NAMALWA (cell line): ENCODE results near the gene FNBP1.
A peak's percentile ranks its signal among the peaks of the same experiment; 100 is the strongest.

Source experiments
- DNase-seq: peaks from one replicate; pipeline ENCODE4 v3.0.0-alpha.2; 2015; ENCODE audit warnings: low spot score

FNBP1 gene

DNA sequence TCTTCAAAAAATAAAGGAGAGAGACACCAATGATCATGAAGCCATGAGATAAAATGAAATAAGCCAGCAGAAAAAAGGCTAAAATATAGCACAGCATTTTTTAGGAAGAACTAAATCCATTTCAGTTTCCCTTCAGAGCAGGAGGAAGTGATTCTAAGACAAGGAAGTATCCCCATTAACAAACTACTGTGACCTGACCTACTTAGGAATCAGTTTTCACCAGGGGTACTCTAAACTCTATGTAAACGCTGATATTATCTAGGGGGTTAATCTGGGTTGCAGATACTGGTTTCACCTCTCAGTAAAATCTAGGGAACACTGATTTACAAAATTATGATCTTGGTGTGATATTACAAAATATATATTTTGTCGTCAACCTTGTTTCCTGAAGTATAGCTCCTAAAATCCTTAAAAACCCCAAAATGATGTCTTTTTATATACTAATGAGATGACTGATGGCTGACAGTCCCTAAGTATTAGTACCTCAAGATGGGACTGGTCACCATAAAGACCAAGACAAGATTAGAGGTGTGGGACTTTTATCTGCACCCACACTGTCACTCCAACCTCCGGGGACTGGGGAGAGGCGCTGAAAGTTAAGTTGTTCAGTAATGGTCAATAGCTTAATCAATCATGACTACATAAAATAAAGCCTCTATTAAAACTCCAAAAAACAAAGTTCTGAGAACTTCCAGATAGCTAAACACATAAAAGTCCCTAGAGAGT, 2.9 kb upstream of the FNBP1 start:
- DNase-seq: peak; percentile 1

DNA sequence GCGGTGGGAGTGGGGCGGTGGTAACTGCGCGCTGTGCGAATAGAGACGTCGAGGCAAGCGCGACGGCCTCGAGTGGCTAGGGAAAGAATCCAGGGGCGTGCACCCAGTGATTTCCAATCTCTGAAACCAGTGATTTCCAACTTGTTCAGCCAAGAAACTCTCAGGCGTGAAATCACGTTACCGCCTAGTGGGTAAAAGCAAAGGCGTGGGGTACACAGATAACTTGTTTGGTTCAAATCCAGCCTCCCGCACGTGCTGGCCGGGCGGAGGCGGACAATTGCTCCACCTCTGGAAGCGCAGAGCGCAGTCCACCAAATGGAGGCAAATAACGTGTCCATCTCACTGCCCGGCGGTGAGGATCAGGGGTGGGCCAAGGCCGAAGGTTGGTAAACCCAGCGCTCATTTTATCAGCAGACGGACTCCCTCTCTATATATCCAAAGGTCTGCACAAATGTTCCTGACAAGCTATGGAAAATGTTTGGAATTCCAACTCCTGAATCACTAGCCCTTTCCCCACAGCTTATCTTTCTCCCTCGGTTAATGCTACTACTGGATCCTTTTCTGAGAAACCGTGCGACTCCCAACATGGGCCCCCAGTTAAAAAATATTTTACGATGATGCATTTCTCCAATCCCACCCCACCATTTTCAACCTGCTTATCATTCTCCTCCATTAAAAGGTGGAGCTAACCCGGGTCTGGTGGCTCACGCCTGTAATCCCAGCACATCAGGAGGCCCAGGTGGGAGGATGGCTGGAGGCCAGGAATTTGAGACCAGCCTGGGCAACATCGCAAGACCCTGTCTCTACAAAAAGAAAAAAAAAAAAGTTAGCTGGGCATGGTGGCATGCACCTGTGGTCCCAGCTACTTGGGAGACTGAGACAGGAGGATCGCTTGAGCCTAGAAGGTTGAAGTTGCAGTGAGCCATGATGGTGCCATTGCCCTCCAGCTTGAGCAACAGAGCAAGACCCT, 950 bp upstream of the FNBP1 start:
- peak; percentile 13 for DNase-seq

DNA sequence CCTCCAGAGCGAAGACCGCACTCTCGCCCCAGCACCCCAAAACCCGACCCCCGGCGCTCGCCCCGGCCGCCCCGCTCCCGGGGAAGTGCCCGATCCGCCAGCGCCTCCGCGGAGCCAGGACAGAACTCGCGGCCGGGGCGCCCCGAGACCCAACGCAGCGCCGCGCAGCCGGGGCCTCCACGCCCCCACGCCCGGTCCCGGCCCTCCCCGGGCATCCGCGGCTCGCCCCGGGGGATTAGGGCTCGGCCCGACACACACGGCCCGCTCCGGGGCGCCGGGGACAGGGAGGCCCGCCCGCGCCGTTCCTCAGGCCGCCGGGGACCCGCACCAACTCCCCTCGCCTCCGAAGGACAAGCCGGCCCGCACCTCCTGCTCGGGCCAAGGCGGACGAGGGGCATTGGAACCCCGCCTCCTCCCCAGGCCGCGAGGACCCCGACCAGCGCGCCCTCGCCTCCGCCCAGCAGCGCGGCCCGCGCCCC, 544 bp downstream of the FNBP1 start:
- DNase-seq: peak; percentile 35

DNA sequence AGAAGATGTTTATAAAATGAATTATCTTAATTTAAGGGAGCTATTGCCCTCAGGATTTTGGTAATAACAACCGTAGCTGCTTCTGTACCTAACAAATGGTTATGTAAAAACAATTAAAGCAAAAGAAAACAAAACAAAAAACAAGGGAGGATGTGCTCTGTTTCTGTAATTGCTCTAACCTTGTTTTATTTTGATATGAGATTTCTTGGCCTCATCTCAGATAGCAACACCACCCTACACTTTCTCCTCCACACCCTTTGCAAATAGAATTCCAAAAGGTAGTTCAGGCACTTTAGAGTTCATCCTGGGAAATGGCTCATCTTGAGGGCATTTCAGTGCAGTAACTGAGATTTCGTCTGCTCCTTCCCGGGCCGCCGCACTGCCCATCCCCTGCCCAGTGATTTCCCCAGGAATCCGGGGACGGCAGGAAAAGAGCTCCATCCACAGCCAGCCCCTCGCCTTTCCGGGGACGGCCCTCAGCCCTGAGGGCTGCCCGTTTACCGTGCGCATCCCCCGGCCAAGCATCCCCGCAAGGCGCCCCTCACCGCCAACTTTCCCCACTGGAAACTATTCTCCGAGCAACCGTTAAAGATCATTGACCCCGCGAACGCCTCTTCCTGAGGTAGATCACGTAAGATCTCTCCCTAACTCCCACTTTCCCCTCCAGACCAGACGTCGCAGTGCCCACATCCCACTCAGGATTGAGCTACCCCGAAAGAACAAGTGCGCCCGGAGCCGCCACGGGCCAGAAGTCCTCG, 1.2 kb downstream of the FNBP1 start:
- DNase-seq: no peak

DNA sequence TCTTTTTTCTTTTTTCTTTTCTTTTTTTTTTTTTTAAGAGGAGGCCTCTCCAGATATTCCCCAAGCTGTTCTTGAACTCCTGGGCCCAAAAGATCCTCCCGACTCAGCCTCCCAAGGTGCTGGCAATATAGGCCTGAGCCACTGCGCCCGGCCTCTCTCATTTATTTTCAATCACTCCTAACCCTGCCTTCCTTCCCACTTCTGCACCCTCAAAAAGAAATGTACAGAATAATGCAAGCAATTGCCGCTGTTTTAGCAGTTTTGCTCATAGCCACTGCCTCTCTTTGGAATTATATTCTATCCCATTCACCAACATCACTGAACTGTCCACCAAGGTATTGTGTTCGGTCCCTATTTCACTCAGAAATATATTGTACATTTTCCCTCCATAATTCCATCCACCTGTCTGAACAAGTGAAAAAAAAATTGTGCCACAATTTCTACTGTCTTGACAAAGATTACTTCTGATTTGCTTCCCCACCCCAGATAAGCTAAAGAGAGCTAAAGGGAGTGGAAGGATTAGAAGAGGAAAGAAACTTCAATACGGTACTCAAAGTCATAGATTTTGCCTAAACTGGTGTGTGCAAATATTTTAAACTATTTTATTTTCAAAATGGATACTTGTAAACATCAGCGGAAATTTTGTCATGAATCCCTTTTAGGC, 1.9 kb downstream of the FNBP1 start:
- DNase-seq: no peak

DNA sequence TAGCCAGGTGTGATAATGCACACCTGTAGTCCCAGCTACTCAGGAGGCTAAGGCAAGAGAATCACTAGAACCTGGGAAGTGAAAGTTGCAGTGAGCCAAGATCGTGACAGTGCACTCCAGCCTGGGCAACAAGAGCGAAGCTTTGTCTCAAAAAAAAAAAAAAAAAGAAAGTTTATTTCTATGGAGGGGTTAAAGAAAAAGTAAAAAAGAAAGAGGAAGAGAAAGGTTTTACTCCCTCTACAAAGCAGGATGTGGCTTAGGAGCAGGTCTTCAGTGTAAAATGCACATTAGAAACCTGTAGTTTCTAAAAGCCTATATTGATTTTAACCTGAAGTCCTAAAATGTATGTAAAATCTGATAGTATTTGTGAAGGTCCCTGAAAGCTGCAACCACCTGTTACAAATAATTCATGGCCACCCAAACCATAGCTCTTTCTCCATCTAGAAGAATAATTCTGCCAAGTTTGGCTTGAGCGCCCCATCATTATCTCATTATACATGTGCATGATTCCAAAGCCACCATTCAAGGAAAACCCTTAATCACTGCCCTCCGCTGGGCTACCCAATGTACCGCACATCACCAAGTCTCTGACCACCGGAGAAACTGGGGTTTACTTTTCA, 3.4 kb downstream of the FNBP1 start:
- peak; percentile 59 for DNase-seq

DNA sequence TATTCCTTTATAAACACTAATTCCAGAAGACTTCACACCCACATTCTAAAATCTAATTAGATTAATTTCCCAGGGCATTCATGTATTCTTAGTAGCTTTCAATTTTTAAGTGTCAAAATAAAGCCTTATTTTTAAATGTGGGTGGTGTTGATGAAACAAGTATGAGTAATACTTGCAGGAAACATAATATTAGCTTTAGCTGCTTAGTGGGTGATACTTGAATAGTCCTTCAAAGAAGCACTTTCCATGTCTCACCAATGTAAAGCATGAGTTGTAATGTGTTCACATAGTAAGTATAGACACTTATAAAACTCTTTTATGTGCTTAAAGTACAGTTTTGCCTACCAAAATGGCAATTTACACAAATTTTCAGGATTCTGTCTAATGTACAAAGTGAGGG, 6.9 kb downstream of the FNBP1 start:
- no peak for DNase-seq

DNA sequence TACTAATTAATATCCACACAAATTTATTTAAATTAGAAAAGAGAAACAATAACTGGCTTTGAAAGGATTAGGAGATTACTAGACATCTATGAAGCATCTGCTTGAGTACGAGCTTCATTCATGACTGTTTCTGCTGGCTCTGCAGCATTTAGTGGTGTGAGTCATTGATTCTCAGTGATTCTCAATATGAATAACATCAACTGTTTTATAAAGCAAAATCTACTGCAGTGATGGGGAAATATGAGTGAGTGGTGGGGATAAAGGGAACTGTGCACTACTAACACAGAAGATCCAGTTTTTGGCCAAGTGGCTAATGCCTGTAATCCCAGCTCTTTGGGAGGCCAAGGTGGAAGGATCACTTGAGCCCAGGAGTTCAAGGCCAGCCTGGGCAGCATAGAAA, 8.4 kb downstream of the FNBP1 start:
- DNase-seq: no peak

DNA sequence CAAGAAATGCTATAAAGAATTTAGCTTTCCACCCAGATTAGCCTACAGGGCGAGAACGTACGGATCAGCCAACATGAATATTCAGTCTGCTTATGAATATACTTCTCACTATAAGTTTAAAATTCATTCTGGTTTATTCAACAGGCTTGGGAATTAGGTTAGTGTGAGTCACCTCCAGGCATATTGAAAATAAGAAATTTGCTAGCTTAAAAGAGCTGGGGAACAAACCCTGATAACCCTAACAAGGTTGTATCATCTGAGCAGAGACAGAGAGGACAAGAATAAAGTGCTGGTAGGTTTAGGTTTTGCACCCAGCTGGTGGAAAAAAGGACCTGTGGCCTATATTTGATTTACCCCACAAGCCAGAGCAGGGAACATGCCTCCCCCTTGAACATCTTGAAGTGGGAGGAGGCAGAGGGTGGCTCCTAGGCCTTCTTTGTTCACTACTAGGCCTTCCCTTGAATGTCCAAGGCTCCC, 12.3 kb downstream of the FNBP1 start:
- no peak for DNase-seq

DNA sequence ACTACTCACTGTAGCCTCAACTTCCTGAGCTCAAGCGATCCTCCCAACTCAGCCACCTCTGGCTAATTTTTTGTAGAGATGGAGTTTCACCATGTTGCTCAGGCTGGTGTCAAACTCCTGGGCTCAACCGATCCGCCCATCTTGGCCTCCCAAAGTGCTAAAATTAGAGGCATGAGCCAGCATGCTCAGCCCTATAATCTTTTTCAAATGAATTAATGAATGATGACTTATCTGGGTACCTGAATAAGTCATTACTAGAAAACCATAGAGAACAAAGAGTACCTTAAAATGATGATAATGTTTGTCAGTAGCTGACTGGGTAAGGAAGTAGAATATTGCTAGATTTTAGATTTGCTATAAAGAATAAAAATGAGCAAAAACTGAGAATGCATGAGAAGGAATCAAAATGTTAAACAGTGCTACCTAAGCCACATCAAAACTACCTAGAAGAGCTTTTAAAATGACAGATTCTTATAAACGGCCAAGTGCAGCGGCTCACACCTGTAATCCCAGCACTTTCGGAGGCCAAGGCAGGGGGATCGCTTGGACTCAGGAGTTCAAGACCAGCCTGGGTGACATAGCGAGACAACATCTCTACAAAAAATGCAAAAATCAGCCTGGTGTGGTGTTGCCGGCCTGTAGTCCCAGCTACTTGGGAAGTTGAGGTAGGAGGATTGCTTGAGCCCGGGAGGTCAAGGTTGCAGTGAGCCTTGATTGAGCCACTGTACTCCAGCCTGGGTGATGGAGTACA, 13.6 kb downstream of the FNBP1 start:
- DNase-seq: no peak

DNA sequence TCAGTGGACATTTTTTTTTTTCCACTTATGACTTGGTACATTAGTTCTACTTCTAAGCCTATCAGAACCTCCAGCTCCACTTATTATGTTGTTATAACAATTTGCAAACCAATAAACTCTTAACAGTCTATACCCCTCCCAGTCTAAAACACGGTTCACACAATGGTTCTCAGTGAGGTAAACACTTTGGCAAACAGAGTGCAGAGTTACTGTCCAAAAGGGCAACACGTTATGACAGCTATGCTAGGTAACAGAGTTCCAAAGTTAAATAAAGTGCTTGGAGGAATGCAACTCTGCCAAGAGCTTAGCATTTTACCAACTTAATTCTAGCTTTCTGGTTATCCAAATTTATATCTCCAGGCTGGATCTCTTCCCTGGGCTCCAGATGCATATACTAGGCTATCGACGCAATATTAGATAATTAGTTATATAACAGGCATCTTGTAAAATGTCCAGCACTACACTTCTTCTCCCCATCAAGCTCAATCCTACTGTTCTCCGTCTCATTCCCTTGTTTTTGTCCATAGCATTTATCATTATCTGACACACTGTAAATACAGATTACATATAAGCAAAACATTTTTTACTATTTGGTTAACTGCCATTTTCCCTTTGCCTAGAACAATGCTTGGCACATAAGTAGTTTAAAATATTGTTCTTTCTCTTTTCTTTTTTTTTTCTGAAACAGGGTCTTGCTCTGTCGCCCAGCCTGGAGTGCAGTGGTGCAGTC, 14.3 kb downstream of the FNBP1 start:
- no peak for DNase-seq

DNA sequence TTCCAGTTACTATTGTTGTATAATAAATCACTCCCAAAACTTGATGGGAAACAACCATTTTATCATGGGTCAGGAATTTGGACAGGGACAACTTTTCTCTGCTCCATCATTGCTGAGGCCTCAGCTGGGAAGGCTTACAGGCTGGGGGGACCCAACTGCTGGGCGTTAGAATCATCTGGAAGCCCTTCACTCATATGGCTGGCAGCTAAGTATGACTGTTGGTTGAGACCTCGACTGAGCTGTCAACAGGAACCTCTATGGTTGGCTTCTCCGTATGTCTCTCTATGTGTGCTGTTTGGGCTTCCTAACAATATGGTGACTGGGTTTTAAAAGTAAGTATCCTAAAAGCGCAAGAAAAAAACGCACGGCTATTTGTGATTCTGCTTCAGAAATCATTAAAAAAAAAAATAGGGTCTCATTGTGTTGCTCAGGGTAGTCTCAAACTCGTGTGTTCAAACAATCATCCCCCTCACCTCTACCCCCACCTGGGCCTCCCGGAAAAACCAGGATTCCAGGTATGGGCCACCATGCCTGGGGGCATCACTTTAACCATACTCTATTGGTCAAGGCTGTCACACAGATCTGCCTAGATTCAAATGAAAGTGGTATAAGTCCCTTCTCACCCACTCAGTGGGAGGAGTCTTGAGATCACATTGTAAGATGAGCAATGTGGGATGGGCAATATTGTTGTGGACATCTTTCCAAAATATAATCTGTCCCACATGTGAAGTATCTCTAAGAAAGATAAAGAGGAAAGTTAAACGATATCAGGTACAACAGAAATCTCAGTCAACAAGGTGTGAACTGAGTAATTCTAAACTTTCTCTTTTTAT, 15.2 kb downstream of the FNBP1 start:
- no peak for DNase-seq

DNA sequence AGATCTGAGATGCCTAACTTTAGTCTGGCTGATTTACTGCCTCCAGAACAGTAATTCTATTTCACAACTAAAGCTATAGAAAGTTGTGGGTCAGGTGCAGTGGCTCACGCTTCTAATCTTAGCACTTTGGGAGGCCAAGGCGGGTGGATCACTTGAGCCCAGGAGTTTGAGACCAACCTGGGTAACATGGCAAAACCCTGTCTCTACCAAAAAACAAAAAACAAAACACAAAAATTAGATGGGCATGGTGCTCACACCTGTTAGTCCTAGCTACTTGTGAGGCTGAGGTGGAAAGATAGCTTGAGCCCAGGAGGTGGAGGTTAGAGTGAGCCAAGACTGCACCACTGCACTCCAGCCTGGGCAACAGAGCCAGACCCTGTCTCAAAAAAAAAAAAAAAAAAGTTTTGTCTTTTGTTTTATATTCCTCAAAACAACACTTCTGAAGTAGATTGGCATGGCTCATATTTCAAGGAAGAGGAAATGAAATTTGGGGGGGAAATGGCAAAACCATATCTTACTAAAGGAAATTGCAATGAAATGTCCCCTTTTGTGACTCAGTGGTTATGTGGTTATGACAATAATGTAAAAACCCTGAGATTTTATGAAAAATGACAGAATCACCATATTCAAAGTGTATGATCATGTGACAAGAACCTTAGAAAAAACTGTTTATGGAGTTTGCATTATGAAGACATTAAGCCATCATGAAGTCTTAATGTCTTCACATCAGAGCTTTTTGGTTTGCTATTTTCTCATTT, 16.2 kb downstream of the FNBP1 start:
- no peak for DNase-seq

DNA sequence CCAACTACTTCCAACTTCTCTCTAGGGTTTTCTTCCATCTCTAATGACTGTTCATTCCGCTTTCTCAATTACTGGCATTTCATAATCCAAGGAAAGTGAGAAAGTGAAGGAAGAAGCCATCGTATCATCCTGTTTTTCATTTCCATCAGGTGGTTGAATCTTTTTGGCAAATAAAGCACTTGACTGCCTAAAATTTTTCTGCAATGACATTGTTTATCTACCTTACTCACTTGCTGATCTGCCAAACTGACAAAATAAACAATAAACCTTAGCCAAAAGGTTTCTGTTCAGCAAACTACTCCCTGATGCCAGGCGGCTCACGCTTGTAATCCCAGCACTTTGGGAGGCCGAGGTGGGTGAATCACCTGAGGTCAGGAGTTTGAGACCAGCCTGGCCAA, 18.4 kb downstream of the FNBP1 start:
- DNase-seq: no peak

DNA sequence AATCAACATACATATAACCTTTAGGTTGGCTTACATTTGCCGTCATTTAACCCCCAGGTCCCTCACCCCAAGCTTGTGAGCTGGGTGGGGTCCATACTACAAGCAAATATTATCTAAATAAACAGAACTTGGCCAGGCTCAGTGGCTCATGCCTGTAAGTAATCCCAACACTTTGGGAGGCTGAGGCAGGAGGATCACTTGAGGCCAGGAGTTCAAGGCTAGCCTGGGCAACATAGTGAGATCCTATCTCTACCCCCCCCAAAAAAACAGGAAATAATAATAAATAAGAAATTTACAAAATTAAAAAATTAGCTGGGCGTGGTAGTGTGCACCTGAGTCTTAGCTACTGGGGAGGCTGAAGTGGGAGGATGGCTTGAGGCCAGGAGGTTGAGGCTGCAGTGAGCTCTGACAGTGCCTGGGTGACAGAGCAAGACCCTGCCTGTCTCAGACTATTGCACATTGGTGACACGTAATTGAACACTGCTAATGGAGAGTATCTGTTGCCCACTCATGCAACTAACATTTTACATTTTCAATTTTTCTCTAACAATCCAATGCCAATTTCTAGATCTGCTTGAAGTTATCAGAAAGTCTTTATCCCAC, 18.9 kb downstream of the FNBP1 start:
- no peak for DNase-seq

DNA sequence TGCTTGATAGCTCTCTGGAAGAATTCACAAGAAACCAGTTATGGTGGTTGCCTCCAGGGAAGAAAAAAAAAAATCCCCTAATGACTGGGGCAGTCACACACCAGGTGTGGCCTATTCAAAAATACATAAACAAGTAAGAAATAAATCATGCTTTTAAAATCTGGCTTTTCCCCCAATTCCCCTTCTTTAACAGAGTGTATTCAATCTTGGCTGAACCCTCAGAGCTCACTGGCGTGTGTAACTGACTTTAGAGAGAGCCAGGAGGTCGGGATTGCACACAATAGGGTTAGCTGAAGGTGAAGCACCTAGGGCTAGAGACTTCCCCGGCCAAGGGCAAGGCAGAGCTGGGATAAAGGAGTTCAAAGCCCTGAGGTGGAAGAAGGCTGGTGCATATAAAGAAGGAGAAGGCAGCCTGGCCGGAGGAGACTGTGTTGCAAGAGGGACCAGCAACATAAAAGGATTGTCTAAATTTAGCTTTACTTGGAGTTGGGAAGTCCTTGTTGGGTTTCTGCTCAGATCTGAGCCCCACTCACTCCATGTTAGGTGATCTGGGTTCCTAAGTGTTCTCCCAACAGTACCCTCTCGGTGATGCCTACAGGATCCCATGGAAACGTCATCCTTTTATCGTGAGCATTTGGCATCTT, 19.7 kb downstream of the FNBP1 start:
- peak; percentile 58 for DNase-seq

DNA sequence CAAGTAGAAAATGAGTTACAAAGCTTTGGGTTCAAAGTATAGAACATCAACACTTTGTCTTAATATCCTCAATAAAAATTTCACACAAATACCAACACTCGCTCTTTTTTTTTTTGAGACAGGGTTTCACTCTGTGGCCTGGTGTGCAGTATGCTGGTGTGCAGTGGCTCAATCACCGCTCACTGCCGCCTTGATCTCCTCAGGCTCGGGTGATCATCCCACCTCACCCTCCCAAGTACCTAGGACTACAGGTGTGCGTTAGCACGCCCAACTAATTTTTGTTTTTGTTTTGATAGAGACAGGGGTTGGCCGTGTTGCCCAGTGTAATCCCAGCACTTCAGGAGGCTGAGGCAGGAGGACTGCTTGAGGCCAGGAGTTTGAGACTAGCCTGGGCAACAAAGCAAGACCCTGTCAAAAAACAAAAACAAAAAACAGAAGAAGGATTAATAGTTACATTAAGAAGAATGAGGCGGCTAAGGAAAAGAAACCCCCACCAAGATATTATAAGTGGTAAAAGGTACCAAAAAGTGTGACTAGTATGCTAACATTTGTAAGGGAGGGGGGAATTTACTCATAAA, 20.3 kb downstream of the FNBP1 start:
- DNase-seq: no peak
